Testis (tissue), 3 donors: ENCODE measurements around the gene WIPF2. TPM values are rescaled to one million over a fixed set of nuclear protein-coding genes. Genes with fewer than 3 reads are reported as not detected.

ENCODE experiments used
- DNase-seq: peaks from one replicate; pipeline ENCODE4 v3.0.0-alpha.2; 2019
- H3K27ac ChIP-seq, 2 donors: fragments of 200-600 bp; sonication (generic); one replicate each; pipeline ENCODE4 v1.5.1; 2019
- H3K27me3 ChIP-seq: fragments of 200-600 bp; sonication (generic); one replicate; pipeline ENCODE4 v1.5.1; 2019
- H3K36me3 ChIP-seq: fragments of 200-600 bp; sonication (generic); one replicate; pipeline ENCODE4 v1.5.1; 2017; ENCODE audit warnings: low read depth; ENCODE audit errors: missing control alignments
- H3K4me1 ChIP-seq: fragments of 200-600 bp; sonication (generic); one replicate; pipeline ENCODE4 v1.5.1; 2019
- H3K4me3 ChIP-seq, 2 donors: fragments of 200-600 bp; sonication (generic); one replicate each; pipeline ENCODE4 v1.5.1; 2017 to 2019
- H3K9me3 ChIP-seq: fragments of 200-600 bp; sonication (generic); one replicate; pipeline ENCODE4 v1.5.1; 2017
- CTCF ChIP-seq, 3 experiments: fragments of 450-650 bp in 2 of 3; fragments of 200-600 bp in 1 of 3; sonication (generic) in 1 of 3; IDR thresholded peaks; one replicate each; pipeline ENCODE4 v1.5.1; 2016 to 2019; ENCODE audit warnings: antibody characterized with exemption in 3 of 3, mild to moderate bottlenecking in 2 of 3, moderate library complexity in 1 of 3
- POLR2A ChIP-seq: fragments of 450-650 bp; IDR thresholded peaks from one replicate; pipeline ENCODE4 v1.6.1; 2017; ENCODE audit warnings: antibody characterized with exemption, mild to moderate bottlenecking, moderate library complexity
- WGBS, 2 donors: methylation state at CpG; one replicate each; pipeline ENCODE4 v1.1.5; 2018; 5-methylcytosine and 5-hydroxymethylcytosine counted together
- intact Hi-C: fragments of 100-400 bp; cut with DNase I; formaldehyde crosslinking; loops from one replicate; pipeline ENCODE4 v1.15.1; 2023; ENCODE audit warnings: low total_unique reads
- polyA plus RNA-seq: library from polyadenylated mRNA; stranded (reverse); fragments of 350-450 nt; fragmentation: Illumina TruSeq; extraction: RNeasy Lipid Tissue Mini Kit (QIAGEN cat#74804); gene quantifications from one replicate; pipeline ENCODE4 v1.2.3, GENCODE V29; 2014; ENCODE audit warnings: low read depth, low replicate concordance; ENCODE audit not compliant: insufficient read depth
- total RNA-seq, 2 donors: library from RNA; depleted of rRNA; stranded (reverse); fragments of >200 nt; gene quantifications; one replicate each; pipeline ENCODE4 v1.2.3, GENCODE V29; 2016

WIPF2 gene
- total and polyA plus RNA-seq, 3 donors from 2014 or later: 16.4 to 21.1 (median 20.1) TPM

GRCh38 chr17:40326014-40326831 is 107.1 kb downstream of the WIPF2 start:
- Histone ChIP-seq H3K36me3 (no peaks in the 10 kb centered on the region), H3K27me3 (no peaks in the 10 kb centered on the region), H3K4me1 (peaks cover 96% of the 10 kb centered on the region), H3K9me3 (no peaks in the 10 kb centered on the region), H3K27ac (peak overlapping the region; percentile 7 to 42), H3K4me3 (no peak overlapping the region)
- intact Hi-C loops: no loop called here
- TF ChIP-seq POLR2A: no peak
- no peak for TF ChIP-seq CTCF (IDR thresholded peaks at IDR 0.05)
- 59 to 63% methylated on average over 14 to 17 of the region's 17 CpGs for WGBS, 2 donors
- no peak for DNase-seq

- TF ChIP-seq CTCF (IDR thresholded peaks at IDR 0.05): no peak
- no peak for TF ChIP-seq POLR2A
- Histone ChIP-seq H3K27ac (peak overlapping the region; percentile 7 to 42), H3K4me1 (peaks cover 96% of the 10 kb centered on the region), H3K9me3 (no peaks in the 10 kb centered on the region), H3K27me3 (no peaks in the 10 kb centered on the region), H3K4me3 (no peak overlapping the region), H3K36me3 (no peaks in the 10 kb centered on the region)
- no peak for DNase-seq
- 53 to 78% methylated on average over 1 of the region's 1 CpG for WGBS, 2 donors
- intact Hi-C loops: no loop called here
Measured at GRCh38 chr17:40326832-40327199, 107.7 kb downstream of the WIPF2 start.

- no peak for DNase-seq
- intact Hi-C loops: no loop called here
- 59 to 66% methylated on average over 2 to 4 of the region's 4 CpGs for WGBS, 2 donors
Measured at GRCh38 chr17:40327244-40327729, 108.2 kb downstream of the WIPF2 start.

GRCh38 chr17:40327735-40328385 is 108.8 kb downstream of the WIPF2 start:
- Histone ChIP-seq H3K4me1 (peaks cover 96% of the 10 kb centered on the region), H3K27me3 (no peaks in the 10 kb centered on the region), H3K4me3 (no peak overlapping the region), H3K9me3 (no peaks in the 10 kb centered on the region), H3K27ac (peak overlapping the region in 1 of 2 donors; percentile 72), H3K36me3 (no peaks in the 10 kb centered on the region)
- TF ChIP-seq POLR2A (no peak), CTCF (IDR thresholded peaks at IDR 0.05) (no peak)
- intact Hi-C loops: no loop called here
- 8 to 28% methylated on average over 3 of the region's 3 CpGs for WGBS, 2 donors
- no peak for DNase-seq

More at GRCh38 chr17:40327244-40327729, 108.2 kb downstream of the WIPF2 start:
- no peaks in the 10 kb centered on the region for H3K27me3 ChIP-seq
- TF ChIP-seq POLR2A: no peak
- no peak for TF ChIP-seq CTCF (IDR thresholded peaks at IDR 0.05)
- peak overlapping the region in 1 of 2 donors; percentile 42 for H3K27ac ChIP-seq
- H3K4me1 ChIP-seq: peaks cover 96% of the 10 kb centered on the region
- no peaks in the 10 kb centered on the region for H3K9me3 ChIP-seq
- H3K4me3 ChIP-seq: no peak overlapping the region
- no peaks in the 10 kb centered on the region for H3K36me3 ChIP-seq
